H1 (cell line): Measurements from ENCODE around the gene ZNF30.

ENCODE experiments used
- BRCA1 ChIP-seq: IDR thresholded peaks from 2 replicates; pipeline ENCODE4 v1.6.1; 2012; ENCODE audit warnings: low read depth, low read length, improper control_type of control experiment
- CREB1 ChIP-seq: IDR thresholded peaks from 2 replicates; pipeline ENCODE4 v1.6.1; 2012; ENCODE audit warnings: inconsistent platforms
- EP300 ChIP-seq, 2 experiments: IDR thresholded peaks; 1 replicate in 1 of 2; 2 replicates in 1 of 2; pipeline ENCODE4 v1.6.1; 2011 to 2012; ENCODE audit warnings: low read depth in 2 of 2, low read length in 2 of 2, mild to moderate bottlenecking in 2 of 2, borderline replicate concordance in 1 of 2, inconsistent platforms in 1 of 2, moderate library complexity in 1 of 2
- GTF2F1 ChIP-seq: IDR thresholded peaks from 2 replicates; pipeline ENCODE4 v1.6.1; 2012; ENCODE audit warnings: low read depth, low read length, improper control_type of control experiment, borderline replicate concordance
- NANOG ChIP-seq: IDR thresholded peaks from 2 replicates; pipeline ENCODE4 v1.6.1; 2011; ENCODE audit warnings: low read length, low read depth, mild to moderate bottlenecking, inconsistent platforms; ENCODE audit not compliant: insufficient read depth, poor library complexity, severe bottlenecking
- POLR2AphosphoS5 ChIP-seq: IDR thresholded peaks from 2 replicates; pipeline ENCODE4 v1.6.1; 2011; ENCODE audit warnings: low read depth, low read length
- SP4 ChIP-seq: IDR thresholded peaks from 2 replicates; pipeline ENCODE4 v1.6.1; 2012; ENCODE audit warnings: low read length, inconsistent platforms
- ZNF274 ChIP-seq: IDR thresholded peaks from 2 replicates; pipeline ENCODE4 v1.7.0; 2012; ENCODE audit warnings: low read length, borderline replicate concordance; ENCODE audit errors: extremely low read depth
- TF ChIP-seq, protein P1 (sequence below), 3 experiments: IDR thresholded peaks; 1 replicate in 2 of 3; 2 replicates in 1 of 3; pipeline versions ENCODE4 v1.5.1 to v1.6.1; 2011; ENCODE audit warnings: low read length in 3 of 3, mild to moderate bottlenecking in 3 of 3, inconsistent platforms in 2 of 3, low read depth in 1 of 3, moderate library complexity in 1 of 3; ENCODE audit not compliant: insufficient read depth in 1 of 3; ENCODE audit errors: control extremely low read depth in 1 of 3
- TF ChIP-seq, protein P2 (sequence below): IDR thresholded peaks from 2 replicates; pipeline ENCODE4 v1.6.1; 2011; ENCODE audit warnings: low read depth, mild to moderate bottlenecking, low read length; ENCODE audit not compliant: insufficient read depth
- TF ChIP-seq, protein P3 (sequence below): IDR thresholded peaks from 2 replicates; pipeline ENCODE4 v1.6.1; 2011; ENCODE audit warnings: low read length, improper control_type of control experiment

DNA sequence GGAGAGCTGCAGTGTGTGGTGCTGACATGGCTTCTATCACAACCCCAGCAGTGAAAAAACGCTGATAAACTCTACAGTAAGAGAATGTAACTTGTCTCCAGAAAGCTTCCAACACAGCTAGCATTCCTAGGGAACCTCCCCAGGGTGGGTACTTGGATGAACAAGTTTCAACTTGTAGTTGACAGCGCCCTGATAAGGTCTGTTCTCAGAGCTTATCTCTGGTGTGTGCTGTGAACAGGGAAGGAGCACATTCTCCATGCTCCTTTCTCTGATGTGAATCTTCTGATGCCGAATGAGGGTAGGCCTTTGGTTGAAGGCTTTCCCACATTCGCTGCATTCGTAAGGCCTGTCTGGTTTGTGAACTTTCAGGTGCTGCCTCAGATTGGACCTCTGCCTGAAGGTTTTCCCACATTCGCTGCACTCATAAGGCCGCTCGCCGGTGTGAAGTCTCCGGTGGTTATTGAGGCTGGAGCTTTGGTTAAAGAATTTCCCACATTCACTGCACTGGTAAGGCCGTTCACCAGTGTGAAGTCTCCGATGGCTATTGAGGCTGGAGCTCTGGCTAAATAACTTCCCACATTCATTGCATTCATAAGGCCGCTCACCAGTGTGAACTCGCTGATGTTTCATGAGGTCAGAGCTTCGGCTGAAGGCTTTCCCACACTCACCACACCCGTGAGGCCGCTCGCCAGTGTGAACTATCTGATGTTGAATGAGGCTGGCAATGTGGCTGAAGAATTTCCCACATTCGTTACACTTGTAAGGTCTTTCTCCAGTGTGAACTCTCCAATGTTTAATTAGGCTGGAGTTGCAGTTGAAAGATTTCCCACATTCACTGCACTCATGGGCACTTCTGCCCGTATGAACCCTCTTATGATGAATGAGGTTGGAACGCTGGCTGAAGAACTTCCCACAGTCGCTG is 31.4 kb downstream of the ZNF30 start:
- TF ChIP-seq, protein P1, sequence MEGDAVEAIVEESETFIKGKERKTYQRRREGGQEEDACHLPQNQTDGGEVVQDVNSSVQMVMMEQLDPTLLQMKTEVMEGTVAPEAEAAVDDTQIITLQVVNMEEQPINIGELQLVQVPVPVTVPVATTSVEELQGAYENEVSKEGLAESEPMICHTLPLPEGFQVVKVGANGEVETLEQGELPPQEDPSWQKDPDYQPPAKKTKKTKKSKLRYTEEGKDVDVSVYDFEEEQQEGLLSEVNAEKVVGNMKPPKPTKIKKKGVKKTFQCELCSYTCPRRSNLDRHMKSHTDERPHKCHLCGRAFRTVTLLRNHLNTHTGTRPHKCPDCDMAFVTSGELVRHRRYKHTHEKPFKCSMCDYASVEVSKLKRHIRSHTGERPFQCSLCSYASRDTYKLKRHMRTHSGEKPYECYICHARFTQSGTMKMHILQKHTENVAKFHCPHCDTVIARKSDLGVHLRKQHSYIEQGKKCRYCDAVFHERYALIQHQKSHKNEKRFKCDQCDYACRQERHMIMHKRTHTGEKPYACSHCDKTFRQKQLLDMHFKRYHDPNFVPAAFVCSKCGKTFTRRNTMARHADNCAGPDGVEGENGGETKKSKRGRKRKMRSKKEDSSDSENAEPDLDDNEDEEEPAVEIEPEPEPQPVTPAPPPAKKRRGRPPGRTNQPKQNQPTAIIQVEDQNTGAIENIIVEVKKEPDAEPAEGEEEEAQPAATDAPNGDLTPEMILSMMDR (IDR thresholded peaks at IDR 0.05; ENCODE audit: control extremely low read depth in 1 of 3, insufficient read depth in 1 of 3, low read depth in 1 of 3, low read length in 3 of 3), result no peak
- TF ChIP-seq, protein P2, sequence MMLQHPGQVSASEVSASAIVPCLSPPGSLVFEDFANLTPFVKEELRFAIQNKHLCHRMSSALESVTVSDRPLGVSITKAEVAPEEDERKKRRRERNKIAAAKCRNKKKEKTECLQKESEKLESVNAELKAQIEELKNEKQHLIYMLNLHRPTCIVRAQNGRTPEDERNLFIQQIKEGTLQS, result no peak
- TF ChIP-seq BRCA1, result no peak
- no peak for TF ChIP-seq EP300 (IDR thresholded peaks at IDR 0.05; ENCODE audit: borderline replicate concordance in 1 of 2, low read depth in 2 of 2, low read length in 2 of 2)
- no peak for TF ChIP-seq POLR2AphosphoS5
- TF ChIP-seq ZNF274, result no peak
- no peak for TF ChIP-seq SP4
- no peak for TF ChIP-seq GTF2F1
- TF ChIP-seq, protein P3, sequence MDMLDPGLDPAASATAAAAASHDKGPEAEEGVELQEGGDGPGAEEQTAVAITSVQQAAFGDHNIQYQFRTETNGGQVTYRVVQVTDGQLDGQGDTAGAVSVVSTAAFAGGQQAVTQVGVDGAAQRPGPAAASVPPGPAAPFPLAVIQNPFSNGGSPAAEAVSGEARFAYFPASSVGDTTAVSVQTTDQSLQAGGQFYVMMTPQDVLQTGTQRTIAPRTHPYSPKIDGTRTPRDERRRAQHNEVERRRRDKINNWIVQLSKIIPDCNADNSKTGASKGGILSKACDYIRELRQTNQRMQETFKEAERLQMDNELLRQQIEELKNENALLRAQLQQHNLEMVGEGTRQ, result no peak
- TF ChIP-seq CREB1, result no peak
- TF ChIP-seq NANOG, result no peak
